GM23338 (cell line): ENCODE data around the gene CTNNA2. TPM values are rescaled to one million over a fixed set of nuclear protein-coding genes. Genes with fewer than 3 reads are reported as not detected.

Experiments used
- ATAC-seq: fragments of 200-7000 bp; cut with Tn5 transposase; 3 replicates; pipeline ENCODE4 v1.9.1; 2020
- DNase-seq: peaks from one replicate; pipeline ENCODE4 v3.0.0-alpha.2; 2015; ENCODE audit warnings: low spot score
- H2AFZ ChIP-seq: fragments of 200-600 bp; sonication (generic); 2 replicates; pipeline ENCODE4 v1.8.0; 2016; ENCODE audit warnings: antibody characterized with exemption, mild to moderate bottlenecking, moderate library complexity
- H3F3A ChIP-seq: fragments of 200-600 bp; sonication (generic); replicated peaks from 2 replicates; pipeline ENCODE4 v1.8.0; 2017; ENCODE audit warnings: antibody characterized with exemption, mixed run types, low read depth
- H3K27ac ChIP-seq: fragments of 200-600 bp; sonication (generic); 2 replicates; pipeline ENCODE4 v1.6.1; 2016; ENCODE audit warnings: low read depth
- H3K27me3 ChIP-seq: fragments of 200-600 bp; sonication (generic); 2 replicates; pipeline ENCODE4 v1.8.0; 2016; ENCODE audit warnings: mild to moderate bottlenecking, mixed run types, moderate library complexity; ENCODE audit not compliant: insufficient read depth
- H3K36me3 ChIP-seq: fragments of 200-600 bp; sonication (generic); 2 replicates; pipeline ENCODE4 v1.8.0; 2016; ENCODE audit warnings: mild to moderate bottlenecking; ENCODE audit not compliant: insufficient read depth
- H3K4me1 ChIP-seq: fragments of 200-600 bp; sonication (generic); 2 replicates; pipeline ENCODE4 v1.8.0; 2016; ENCODE audit warnings: mild to moderate bottlenecking, moderate library complexity; ENCODE audit not compliant: insufficient read depth
- H3K4me2 ChIP-seq: fragments of 200-600 bp; sonication (generic); 2 replicates; pipeline ENCODE4 v1.7.1; 2017; ENCODE audit warnings: mixed run types
- H3K4me3 ChIP-seq: fragments of 200-600 bp; sonication (generic); 2 replicates; pipeline ENCODE4 v1.6.1; 2016; ENCODE audit warnings: mixed run types
- H3K79me2 ChIP-seq: fragments of 200-600 bp; sonication (generic); replicated peaks from 2 replicates; pipeline ENCODE4 v1.8.0; 2017; ENCODE audit warnings: mild to moderate bottlenecking; ENCODE audit not compliant: insufficient read depth
- H3K9me2 ChIP-seq: fragments of 200-600 bp; sonication (generic); 2 replicates; pipeline ENCODE4 v1.8.0; 2017; ENCODE audit not compliant: insufficient read depth
- H4K20me1 ChIP-seq: fragments of 200-600 bp; sonication (generic); replicated peaks from 2 replicates; pipeline ENCODE4 v1.8.0; 2017; ENCODE audit warnings: mild to moderate bottlenecking; ENCODE audit not compliant: insufficient read depth
- H3K27ac Mint-ChIP-seq: 2 replicates; pipeline ENCODE4 v1.8.0; 2020; ENCODE audit warnings: inconsistent platforms, mild to moderate bottlenecking, moderate library complexity, mixed read lengths
- H3K27me3 Mint-ChIP-seq: 3 replicates; pipeline ENCODE4 v1.8.0; 2022; ENCODE audit warnings: low read depth, mild to moderate bottlenecking, moderate library complexity, mixed read lengths, inconsistent platforms; ENCODE audit not compliant: insufficient read depth, poor library complexity
- H3K36me3 Mint-ChIP-seq: 3 replicates; pipeline ENCODE4 v1.8.0; 2021; ENCODE audit warnings: low read depth, mild to moderate bottlenecking, inconsistent platforms, moderate library complexity, mixed read lengths
- H3K4me1 Mint-ChIP-seq: 3 replicates; pipeline ENCODE4 v1.8.0; 2020; ENCODE audit warnings: mild to moderate bottlenecking, inconsistent platforms, mixed read lengths
- H3K4me3 Mint-ChIP-seq: 3 replicates; pipeline ENCODE4 v1.8.0; 2021; ENCODE audit warnings: moderate library complexity, mild to moderate bottlenecking, inconsistent platforms, mixed read lengths
- H3K9me3 Mint-ChIP-seq: 3 replicates; pipeline ENCODE4 v1.8.0; 2020; ENCODE audit warnings: moderate library complexity, mild to moderate bottlenecking, inconsistent platforms, mixed read lengths
- CREB1 ChIP-seq: fragments of 250-450 bp; sonication (Bioruptor Pico); IDR thresholded peaks from 2 replicates; pipeline ENCODE4 v1.5.0; 2020; ENCODE audit warnings: low read depth, mild to moderate bottlenecking, moderate library complexity
- CTCF ChIP-seq, 2 experiments: fragments of 200-600 bp in 1 of 2; sonication (generic) in 1 of 2; conservative IDR thresholded peaks; 2 replicates each; pipeline versions ENCODE4 v1.5.1 to v1.6.1; 2016 to 2017; ENCODE audit warnings: antibody characterized with exemption in 2 of 2, low read depth in 2 of 2, mild to moderate bottlenecking in 2 of 2, moderate library complexity in 1 of 2
- EZH2 ChIP-seq: fragments of 200-600 bp; sonication (generic); IDR thresholded peaks from one replicate; pipeline ENCODE4 v1.8.0; 2017; ENCODE audit warnings: antibody characterized with exemption, mild to moderate bottlenecking, low read depth; ENCODE audit not compliant: unreplicated experiment
- NANOG ChIP-seq: IDR thresholded peaks from 2 replicates; pipeline ENCODE4 v1.6.1; 2016; ENCODE audit warnings: antibody characterized with exemption, borderline replicate concordance
- REST ChIP-seq: IDR thresholded peaks from one replicate; pipeline ENCODE4 v1.6.1; 2018; ENCODE audit warnings: antibody characterized with exemption; ENCODE audit not compliant: unreplicated experiment
- STAT1 ChIP-seq: IDR thresholded peaks from one replicate; pipeline ENCODE4 v1.6.1; 2016; ENCODE audit warnings: antibody characterized with exemption; ENCODE audit not compliant: unreplicated experiment
- ZNF331 ChIP-seq: fragments of 250-450 bp; sonication (Bioruptor Pico); IDR thresholded peaks from 2 replicates; pipeline ENCODE4 v1.5.0; 2020; ENCODE audit warnings: low read depth, mild to moderate bottlenecking, moderate library complexity
- polyA plus RNA-seq: library from polyadenylated mRNA; unstranded; fragments of >200 nt; fragmentation: Nextera tagmentation; extraction: Ambion mirVana; gene quantifications from 2 replicates; pipeline ENCODE4 v1.2.1, GENCODE V29; 2016
- total RNA-seq: library from RNA; depleted of rRNA; stranded (reverse); fragments of >200 nt; shearing (Covaris generic); gene quantifications from 2 replicates; pipeline ENCODE4 v1.2.3, GENCODE V29; 2014

The CTNNA2 gene
- total and polyA plus RNA-seq, 2 experiments from 2014 or later: 6.4 to 15.6 TPM

- TF ChIP-seq CREB1 (CRISPR knock-in tag): no peak
- TF ChIP-seq NANOG: no peak
- TF ChIP-seq REST: no peak
- TF ChIP-seq STAT1: no peak
- no peak for TF ChIP-seq EZH2
- no peak for TF ChIP-seq ZNF331
Observed at GRCh38 chr2:79857888-79858287, 345.0 kb downstream of the CTNNA2 start (continued).

- peak; percentile 90 to 92 for TF ChIP-seq CTCF (conservative IDR thresholded peaks at IDR 0.05; ENCODE audit: low read depth in 2 of 2)
- TF ChIP-seq REST: no peak
Observed at GRCh38 chr2:79860228-79861058, 347.6 kb downstream of the CTNNA2 start.

More at GRCh38 chr2:79860228-79861058, 347.6 kb downstream of the CTNNA2 start:
- Histone ChIP-seq H3K9me2 (no peaks in the 10 kb centered on the region), H3K27me3 (no peaks in the 10 kb centered on the region), H3F3A (no peaks in the 10 kb centered on the region), H4K20me1 (no peaks in the 10 kb centered on the region), H3K4me3 (no peak overlapping the region), H2AFZ (no peak overlapping the region), H3K36me3 (no peaks in the 10 kb centered on the region), H3K4me1 (peaks cover 5% of the 10 kb centered on the region), H3K27ac (no peak overlapping the region), H3K4me2 (no peak overlapping the region), H3K79me2 (no peaks in the 10 kb centered on the region)
- Mint-ChIP-seq H3K36me3 (no peaks in the 10 kb centered on the region), H3K27ac (no peak overlapping the region), H3K9me3 (no peaks in the 10 kb centered on the region), H3K4me1 (peaks cover 25% of the 10 kb centered on the region), H3K27me3 (no peaks in the 10 kb centered on the region), H3K4me3 (no peak overlapping the region)
- DNase-seq (peak; percentile 79), ATAC-seq (peak; percentile 90)
